Activated naive CD8-positive, alpha-beta T cell treated with anti-CD3 and anti-CD28 coated beads, Interleukin-2, amount 10 ng/mL, durations not matched to agents 7 days and 5 days (primary cell): ENCODE data around the gene GDI1. TPM values are rescaled to one million over a fixed set of nuclear protein-coding genes. Genes with fewer than 3 reads are reported as not detected.

Experiments used
- ATAC-seq: fragments of 150-1000 bp; cut with Tn5 transposase; one replicate; pipeline ENCODE4 v1.10.0; 2021; ENCODE audit warnings: low read depth, moderate library complexity
- POLR2A ChIA-PET: fragments of 350-600 bp; sonication (Branson Sonifier 250); formaldehyde crosslinking; loops from one replicate; lab custom pipeline; 2021; ENCODE audit warnings: antibody characterized with exemption; lab: Charles Lee
- DNase-seq: peaks from one replicate; pipeline ENCODE4 v3.0.0; 2021
- H3K27ac Mint-ChIP-seq: one replicate; pipeline ENCODE4 v1.8.0; 2022; ENCODE audit warnings: mild to moderate bottlenecking, mixed read lengths
- H3K27me3 Mint-ChIP-seq: one replicate; pipeline ENCODE4 v1.8.0; 2022; ENCODE audit warnings: mild to moderate bottlenecking, moderate library complexity, mixed read lengths
- H3K36me3 Mint-ChIP-seq: one replicate; pipeline ENCODE4 v1.8.0; 2021; ENCODE audit warnings: mild to moderate bottlenecking, mixed read lengths
- H3K4me1 Mint-ChIP-seq: one replicate; pipeline ENCODE4 v1.8.0; 2021; ENCODE audit warnings: mixed read lengths
- H3K4me3 Mint-ChIP-seq: one replicate; pipeline ENCODE4 v1.8.0; 2022; ENCODE audit warnings: mild to moderate bottlenecking, moderate library complexity, mixed read lengths
- H3K9me3 Mint-ChIP-seq: one replicate; pipeline ENCODE4 v1.8.0; 2021; ENCODE audit warnings: mixed read lengths
- microRNA-seq: library from miRNA; unstranded; fragments of <30 nt; microRNA quantifications from one replicate; pipeline ENCODE4 v1.2.0, GENCODE V29; 2022
- total RNA-seq, 2 experiments: library from RNA; stranded (reverse); gene quantifications; one replicate each; pipeline ENCODE4 v1.2.3, GENCODE V29; 2021

GDI1 gene
- total RNA-seq, 2 experiments from 2014 or later, result 138 to 147 TPM

DNA sequence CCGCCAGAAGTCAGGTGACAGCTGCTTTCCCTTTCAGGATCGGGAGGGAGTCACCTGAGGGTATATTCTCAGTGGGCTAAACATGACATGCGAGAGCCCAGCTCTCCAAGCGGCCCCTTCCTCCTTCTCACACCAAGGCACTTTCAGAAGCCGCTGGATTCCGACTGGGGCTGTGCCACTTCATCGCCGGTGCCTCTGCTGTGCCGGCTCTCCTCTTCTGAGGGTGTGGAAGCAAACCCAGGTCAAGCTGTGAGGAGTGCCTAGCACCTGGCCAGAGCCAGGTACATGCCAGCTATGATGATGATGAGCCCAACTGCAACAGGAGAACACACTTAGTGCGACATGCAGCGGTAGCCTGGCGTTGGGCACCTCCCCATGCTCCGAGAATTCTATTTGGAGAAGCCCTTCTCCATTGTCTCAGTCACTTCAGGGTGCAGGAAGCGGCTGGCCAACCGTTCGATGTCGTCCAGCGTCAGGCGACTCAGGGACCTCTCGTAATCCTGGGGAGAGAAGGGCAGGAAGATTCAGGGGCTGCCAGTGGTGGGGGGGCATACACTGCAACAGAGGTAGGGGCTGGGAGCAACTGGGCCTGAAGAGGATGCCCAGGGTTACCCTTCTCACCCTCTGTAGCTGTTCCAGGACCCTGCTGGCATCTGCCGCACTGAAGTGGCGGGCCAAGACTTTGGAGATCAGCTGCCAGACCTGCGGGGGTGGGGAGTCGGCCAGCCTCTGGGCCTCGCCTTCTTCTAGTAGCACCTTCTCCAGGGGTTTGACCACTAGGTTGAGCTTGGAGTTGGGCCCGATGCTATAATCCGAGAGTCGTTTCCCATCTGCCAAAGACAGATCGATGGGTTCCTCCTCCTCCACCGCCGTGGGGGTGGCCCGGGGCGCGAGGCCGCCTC lies 48.4 kb downstream of the GDI1 start:
- ATAC-seq, result no peak
- H3K27me3 Mint-ChIP-seq, result no peaks in the 10 kb centered on the region

GRCh38 chrX:154486052-154486395 lies 49.1 kb downstream of the GDI1 start:
- Mint-ChIP-seq H3K27ac (no peak overlapping the region), H3K36me3 (peaks cover 6% of the 10 kb centered on the region), H3K9me3 (no peaks in the 10 kb centered on the region), H3K27me3 (no peaks in the 10 kb centered on the region), H3K4me3 (no peak overlapping the region), H3K4me1 (peaks cover 11% of the 10 kb centered on the region)
- ATAC-seq (peak; percentile 9), DNase-seq (peak; percentile 66)
- POLR2A ChIA-PET, result interaction anchor here (0.8 to 2.9 kb wide), 9 partner anchors 9 to 115 kb away, joined by 3 to 15 read pairs (median 4); partner anchors contain the start of genes FAM3A and RPL10

More for the DNA sequence above, 48.4 kb downstream of the GDI1 start:
- Mint-ChIP-seq H3K9me3 (no peaks in the 10 kb centered on the region), H3K4me1 (peaks cover 11% of the 10 kb centered on the region), H3K4me3 (peak overlapping the region; percentile 64), H3K27ac (peak overlapping the region; percentile 38), H3K36me3 (peaks cover 6% of the 10 kb centered on the region)
- DNase-seq, result no peak
- POLR2A ChIA-PET, result interaction anchor here (0.8 to 2.9 kb wide), 7 partner anchors 9 to 87 kb away, joined by 3 to 15 read pairs (median 5); partner anchors contain the start of gene RPL10

DNA sequence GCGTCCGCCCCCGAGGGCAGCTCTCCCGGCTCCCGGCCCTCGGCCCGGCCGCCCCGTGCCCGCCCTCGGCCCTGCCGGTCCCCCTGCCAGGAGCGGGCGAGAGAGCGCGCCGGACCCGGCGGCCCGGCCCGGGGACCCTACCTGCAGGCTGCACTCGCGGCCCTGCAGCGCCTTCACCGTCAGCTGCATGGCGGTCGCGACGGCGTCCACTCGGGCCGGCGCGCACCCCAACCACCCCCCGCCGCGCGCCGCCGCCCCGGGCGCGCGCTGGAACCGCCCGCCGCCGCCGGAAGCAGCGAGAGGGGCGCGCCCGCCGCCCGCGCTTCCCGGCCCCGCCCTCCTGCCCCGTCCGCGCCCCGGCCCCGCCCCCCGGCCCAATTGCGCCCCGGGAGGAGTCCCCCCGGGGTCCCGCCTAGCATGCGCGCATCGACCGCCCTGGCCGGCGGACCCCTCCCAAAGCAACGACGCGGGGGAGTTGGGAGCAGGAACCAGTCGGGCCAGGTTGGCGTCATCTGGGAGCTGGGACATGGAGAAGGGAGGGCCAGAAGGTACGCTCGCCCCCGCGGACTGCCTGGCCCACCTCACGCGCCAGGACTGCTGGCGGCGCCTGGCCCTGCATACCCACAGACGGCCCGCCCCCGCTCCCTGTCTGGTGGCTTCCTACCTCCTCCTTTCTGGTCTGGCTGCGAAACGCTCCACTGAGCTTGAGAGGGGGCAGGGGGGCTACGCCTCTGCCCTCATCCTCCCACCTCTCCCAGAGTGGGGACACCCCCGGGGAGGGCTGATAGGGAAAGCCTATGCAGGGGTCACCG lies 49.6 kb downstream of the GDI1 start, which contains the start of gene UBL4A:
UBL4A (minus strand) TSS at position 220 of the 812 bp plus-strand sequence; CDS start at position 189, 31 bp downstream.
- Mint-ChIP-seq H3K36me3 (peaks cover 6% of the 10 kb centered on the region), H3K4me3 (peak within 1 kb of the TSS; percentile 78), H3K27me3 (no peaks in the 10 kb centered on the region), H3K27ac (peak within 1 kb of the TSS; percentile 89), H3K4me1 (peaks cover 9% of the 10 kb centered on the region), H3K9me3 (no peaks in the 10 kb centered on the region)
- DNase-seq, result peak; percentile 79
- POLR2A ChIA-PET, result interaction anchor here (0.8 to 2.9 kb wide), 13 partner anchors 10 to 116 kb away, joined by 3 to 15 read pairs (median 4); partner anchors contain the start of genes FAM3A, IKBKG and RPL10
- peak; percentile 16 for ATAC-seq

DNA sequence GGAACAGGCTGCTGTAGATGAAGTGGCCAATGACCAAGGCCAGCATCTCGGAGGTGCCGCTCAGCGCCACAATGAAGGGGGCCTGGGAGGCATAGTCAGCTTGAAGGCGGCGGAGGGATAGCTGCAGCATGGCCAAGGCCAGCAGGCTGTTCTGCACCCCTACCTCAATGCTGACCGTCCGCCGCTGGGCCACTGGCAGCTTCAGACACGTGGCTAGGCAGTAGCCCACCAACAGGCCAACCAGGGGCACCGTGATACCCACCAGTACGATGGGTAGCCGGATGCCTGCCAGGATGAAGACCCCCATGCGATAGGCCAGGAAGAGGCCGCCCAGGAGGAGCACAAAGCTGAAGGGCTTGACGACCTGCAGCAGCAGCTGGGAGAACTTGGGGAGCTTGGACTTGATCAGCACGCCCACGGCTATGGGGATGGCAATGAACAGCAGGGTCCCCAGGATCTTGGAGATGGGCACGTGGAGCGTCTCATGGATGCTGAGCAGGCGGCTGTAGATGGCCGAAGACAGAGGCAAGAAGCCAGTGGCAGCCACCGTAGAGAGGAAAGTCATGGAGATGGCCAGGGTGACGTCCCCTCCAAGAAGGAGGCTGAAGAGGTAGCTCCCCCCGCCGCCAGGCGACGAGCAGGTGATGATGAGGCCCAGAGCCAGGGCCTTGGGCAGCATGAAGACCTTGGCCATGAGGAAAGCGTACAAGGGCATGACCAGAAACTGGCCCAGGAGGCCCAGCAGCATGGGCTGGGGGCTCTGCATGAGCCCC lies 50.8 kb downstream of the GDI1 start:
- no peak for DNase-seq
- no peak for ATAC-seq
- Mint-ChIP-seq H3K36me3 (peaks cover 6% of the 10 kb centered on the region), H3K9me3 (no peaks in the 10 kb centered on the region), H3K4me3 (peak overlapping the region; percentile 78), H3K4me1 (peaks cover 10% of the 10 kb centered on the region), H3K27me3 (no peaks in the 10 kb centered on the region), H3K27ac (peak overlapping the region; percentile 70)
- POLR2A ChIA-PET, result interaction anchor here (0.9 to 2.9 kb wide), 7 partner anchors 11 to 89 kb away, joined by 3 to 15 read pairs (median 5); partner anchors contain the start of genes IKBKG and RPL10

DNA sequence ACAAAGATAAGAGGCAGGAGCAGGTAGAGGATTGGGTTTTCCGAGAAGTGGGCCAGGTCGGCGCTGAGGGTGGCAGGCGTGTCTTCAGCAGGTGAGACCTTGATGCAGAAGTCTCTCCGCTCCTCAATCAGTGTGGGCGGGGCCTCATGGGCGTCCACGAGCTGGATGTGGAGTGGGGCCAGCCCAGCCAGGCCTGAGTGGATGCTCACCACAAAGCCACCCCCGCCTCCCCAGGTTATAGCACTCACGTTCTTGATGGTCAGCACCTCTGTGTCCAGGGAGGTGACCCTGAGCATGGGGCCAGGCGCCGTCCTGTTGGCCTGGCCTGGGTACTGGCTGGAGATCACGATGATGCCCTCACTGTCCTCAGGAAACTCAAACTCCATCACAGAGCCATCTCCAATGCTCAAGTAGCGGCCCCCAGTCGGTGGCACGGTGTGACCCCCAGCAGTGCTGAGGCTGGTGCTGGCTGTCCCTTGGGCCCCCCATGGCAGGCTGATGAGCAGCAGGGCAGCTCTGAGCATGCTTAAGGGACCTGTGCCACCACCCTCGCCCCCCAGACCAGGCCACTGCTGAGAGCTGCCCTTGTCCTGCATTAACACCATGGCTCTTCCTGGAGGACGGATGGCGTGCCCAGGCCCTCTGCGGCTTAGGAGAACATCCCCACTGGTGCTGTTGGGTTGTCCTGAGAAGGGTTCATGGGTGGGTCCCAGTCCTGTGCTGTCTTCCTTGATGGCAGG lies 51.6 kb downstream of the GDI1 start:
- Mint-ChIP-seq H3K27me3 (no peaks in the 10 kb centered on the region), H3K36me3 (peaks cover 4% of the 10 kb centered on the region), H3K4me1 (peaks cover 8% of the 10 kb centered on the region), H3K9me3 (no peaks in the 10 kb centered on the region), H3K27ac (no peak overlapping the region), H3K4me3 (peak overlapping the region; percentile 49)
- ATAC-seq (no peak), DNase-seq (no peak)
- POLR2A ChIA-PET, result interaction anchor here (0.5 to 3.3 kb wide), 5 partner anchors 12 to 77 kb away, joined by 5 to 32 read pairs (median 15); partner anchors contain the start of genes FAM3A, IKBKG and TAFAZZIN

DNA sequence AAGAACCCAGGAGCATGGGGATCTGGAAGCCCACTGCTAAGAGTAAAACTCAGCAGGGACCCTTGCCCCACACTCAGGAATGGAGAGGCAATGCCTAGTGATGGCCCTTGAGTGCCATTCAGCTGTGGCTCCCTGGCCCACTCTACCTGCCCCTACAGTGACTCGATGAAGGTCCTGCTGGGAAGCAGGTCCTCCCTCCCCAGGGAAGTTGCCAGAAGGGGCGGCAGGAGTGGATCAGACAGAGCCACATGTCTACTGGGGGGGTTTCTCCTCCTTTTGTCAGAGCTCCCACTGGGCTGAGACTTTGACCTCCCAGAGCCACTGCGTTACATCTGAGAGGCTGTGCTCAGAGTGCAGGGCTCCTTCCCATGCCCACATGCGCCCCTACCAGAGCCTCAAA lies 52.2 kb downstream of the GDI1 start:
- POLR2A ChIA-PET, result interaction anchor here (0.7 to 3.3 kb wide), 12 partner anchors 9 to 522 kb away, joined by 3 to 32 read pairs (median 10); partner anchors contain the start of genes ATP6AP1, FAM3A, PLXNA3 and RPL10
- Mint-ChIP-seq H3K4me1 (peaks cover 6% of the 10 kb centered on the region), H3K9me3 (no peaks in the 10 kb centered on the region), H3K27ac (peak overlapping the region; percentile 89), H3K36me3 (peaks cover 2% of the 10 kb centered on the region), H3K27me3 (no peaks in the 10 kb centered on the region), H3K4me3 (peak overlapping the region; percentile 87)
- DNase-seq, result no peak
- ATAC-seq, result no peak

DNA sequence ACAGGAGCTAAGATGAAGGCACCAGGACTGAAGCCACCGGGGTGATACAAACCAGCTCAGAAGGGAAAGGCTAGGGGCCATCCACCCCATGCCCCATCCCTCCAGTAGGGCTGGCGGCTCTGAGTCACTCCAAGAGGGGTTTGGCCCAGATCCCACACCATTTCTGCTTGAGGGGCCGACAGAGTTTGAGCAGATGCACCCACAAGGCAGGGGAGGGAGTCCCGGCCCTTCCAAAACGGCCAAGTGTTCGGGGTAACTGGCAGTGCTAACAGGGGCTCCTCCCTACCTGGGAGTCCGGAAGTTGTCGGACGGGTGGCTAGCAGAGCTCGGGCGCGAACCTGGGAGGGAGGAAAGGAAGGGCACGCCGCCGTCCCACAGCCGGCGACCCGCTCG lies 53.1 kb downstream of the GDI1 start:
- ATAC-seq (peak; percentile 37), DNase-seq (no peak)
- Mint-ChIP-seq H3K4me3 (peak overlapping the region; percentile 87), H3K36me3 (peaks cover 2% of the 10 kb centered on the region), H3K27me3 (no peaks in the 10 kb centered on the region), H3K27ac (peak overlapping the region; percentile 89), H3K4me1 (peaks cover 6% of the 10 kb centered on the region), H3K9me3 (no peaks in the 10 kb centered on the region)
- POLR2A ChIA-PET, result interaction anchor here (0.7 to 3.3 kb wide), 21 partner anchors 9 to 523 kb away, joined by 3 to 32 read pairs (median 5); partner anchors contain the start of genes ATP6AP1, DNASE1L1, FAM3A and IKBKG

DNA sequence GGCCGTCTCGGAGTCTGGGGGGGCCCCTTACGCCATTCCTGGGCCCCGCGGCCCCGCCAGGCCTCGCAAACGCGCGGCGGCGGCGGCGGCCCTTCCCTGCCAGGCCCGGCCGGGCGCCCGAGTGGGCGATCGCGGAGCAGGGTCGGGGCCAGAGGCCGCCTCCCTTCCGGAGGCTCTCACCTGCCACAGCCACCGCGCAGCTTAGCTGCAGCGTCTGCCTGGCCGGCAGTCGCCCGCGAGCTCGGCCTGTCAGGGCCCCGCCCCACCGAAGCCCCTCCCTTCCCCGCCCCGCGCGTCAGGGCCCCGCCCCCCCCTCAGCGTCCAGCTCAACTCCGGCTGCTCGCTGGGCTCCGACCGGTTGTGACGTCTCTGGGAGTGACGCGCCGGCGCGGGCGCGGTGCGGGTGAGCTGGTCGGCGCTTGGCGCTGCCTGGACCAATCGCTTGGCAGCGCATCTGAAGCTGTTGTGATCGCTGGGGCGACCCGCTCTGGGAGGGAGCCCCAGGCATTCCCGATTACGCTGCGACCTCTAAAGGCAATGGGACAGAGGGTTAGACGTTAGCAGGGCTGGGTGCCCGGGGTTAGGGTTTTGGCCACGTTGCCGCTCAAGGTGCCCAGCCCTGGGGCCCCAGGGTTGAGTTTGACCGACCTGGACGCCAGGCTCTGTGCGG lies 53.6 kb downstream of the GDI1 start, which contains the start of gene SLC10A3:
SLC10A3 (minus strand) TSS at position 216 of the 670 bp plus-strand sequence. CDS start 1,689 bp downstream, outside the sequence.
- Mint-ChIP-seq H3K36me3 (peaks cover 2% of the 10 kb centered on the region), H3K4me1 (peaks cover 6% of the 10 kb centered on the region), H3K27me3 (no peaks in the 10 kb centered on the region), H3K4me3 (peak within 1 kb of the TSS; percentile 90), H3K27ac (peak within 1 kb of the TSS; percentile 92), H3K9me3 (no peaks in the 10 kb centered on the region)
- peak; percentile 87 for DNase-seq
- ATAC-seq, result peak; percentile 87
- POLR2A ChIA-PET, result interaction anchor here (0.8 to 3.3 kb wide), 20 partner anchors 9 to 470 kb away, joined by 3 to 32 read pairs (median 6); partner anchors contain the start of genes ATP6AP1, DNASE1L1, FAM3A and IKBKG

Small RNA genes lying within 50 kb of the gene (microRNA-seq; reads per million reads assigned to microRNA genes)
- not detected for gene MIR6858

Other genes with a start within 250 kb of the GDI1 start
- not detected for gene OPN1MW2, start 217.4 kb upstream of the GDI1 start, total RNA-seq
- not detected for gene OPN1MW3, start 179.6 kb upstream of the GDI1 start, total RNA-seq
- not detected for gene TEX28, start 142.0 kb upstream of the GDI1 start, total RNA-seq
- 1 to 10 TPM in 1 of 2 experiments, under 1 TPM in 1; 0.31 to 1.2 TPM for gene TKTL1, start 141.4 kb upstream of the GDI1 start, total RNA-seq
- gene FLNA, start 62.5 kb upstream of the GDI1 start, total RNA-seq, result 100 to 1,000 TPM; 985 to 994 TPM
- gene EMD, start 57.9 kb upstream of the GDI1 start, total RNA-seq, result 10 to 100 TPM; 66.1 to 68.1 TPM
- gene RPL10, start 38.8 kb upstream of the GDI1 start, total RNA-seq, result 1,000 to 10,000 TPM; 2,867 to 2,975 TPM
- gene DNASE1L1, start 27.9 kb upstream of the GDI1 start, total RNA-seq, result 10 to 100 TPM; 20.5 to 26.2 TPM
- 10 to 100 TPM; 94.7 to 95.3 TPM for gene TAFAZZIN, start 25.6 kb upstream of the GDI1 start, total RNA-seq
- 10 to 100 TPM; 46.9 to 51.1 TPM for gene ATP6AP1, start 8.5 kb upstream of the GDI1 start, total RNA-seq
- gene FAM50A, start 7.0 kb downstream of the GDI1 start, total RNA-seq, result 10 to 100 TPM; 59.2 to 70.3 TPM
- gene PLXNA3, start 21.1 kb downstream of the GDI1 start, total RNA-seq, result 10 to 100 TPM; 62.5 to 64.1 TPM
- 10 to 100 TPM; 32.2 to 34.8 TPM for gene LAGE3, start 42.1 kb downstream of the GDI1 start, total RNA-seq
- gene UBL4A, start 49.5 kb downstream of the GDI1 start, total RNA-seq, result 10 to 100 TPM; 43.8 to 45.3 TPM
- gene SLC10A3, start 53.5 kb downstream of the GDI1 start, total RNA-seq, result 10 to 100 TPM; 25.3 to 27.3 TPM
- gene FAM3A, start 79.1 kb downstream of the GDI1 start, total RNA-seq, result 10 to 100 TPM; 42.3 to 45.4 TPM
- gene G6PD, start 109.7 kb downstream of the GDI1 start, total RNA-seq, result 100 to 1,000 TPM in 1 of 2 experiments, 10 to 100 TPM in 1; 89.2 to 102 TPM
- gene IKBKG, start 110.5 kb downstream of the GDI1 start, total RNA-seq, result 10 to 100 TPM; 56.1 to 61.7 TPM
- not detected for gene CTAG1A, start 148.0 kb downstream of the GDI1 start, total RNA-seq
- not detected for gene CTAG1B, start 182.1 kb downstream of the GDI1 start, total RNA-seq
- gene CTAG2, start 216.4 kb downstream of the GDI1 start, total RNA-seq, result 10 to 100 TPM; 17.1 to 21.0 TPM